Endometrial microvascular endothelial cells (primary cell): ENCODE measurements around the gene LEKR1. TPM values are rescaled to one million over a fixed set of nuclear protein-coding genes. Genes with fewer than 3 reads are reported as not detected.
"Not testable (repeated sequence)": the region's sequence is repeated elsewhere in the genome, so short reads cannot be mapped to it uniquely, and the experiment has no call there.

ENCODE experiments used
- in situ Hi-C: cut with HindIII; loops from 2 replicates; pipeline ENCODE4 v1.10.0; 2017; ENCODE audit warnings: low sequenced_read_pairs, low pct_unique_long_range_greater_than_20kb; ENCODE audit errors: inconsistent ontology term
- total RNA-seq: library from RNA; depleted of rRNA; stranded (reverse); fragments of >200 nt; gene quantifications from one replicate; pipeline ENCODE4 v1.2.3, GENCODE V29; 2015; ENCODE audit errors: inconsistent ontology term

LEKR1 gene
- total RNA-seq, 1 donor from 2014 or later: 0.09 TPM

- in situ Hi-C loops: no loop called here
Measured at GRCh38 chr3:156948402-156949210, 122.5 kb downstream of the LEKR1 start.

GRCh38 chr3:156952011-156952410, 125.9 kb downstream of the LEKR1 start:
- in situ Hi-C loops: no loop called here

- in situ Hi-C loops: no loop called here
Measured at GRCh38 chr3:156957715-156958114, 131.6 kb downstream of the LEKR1 start.

GRCh38 chr3:156963096-156963495, 136.9 kb downstream of the LEKR1 start:
- in situ Hi-C loops: no loop called here

GRCh38 chr3:156964577-156964976, 138.4 kb downstream of the LEKR1 start:
- in situ Hi-C loops: no loop called here

- in situ Hi-C loops: not testable (repeated sequence)
Measured at GRCh38 chr3:156966349-156966748, 140.2 kb downstream of the LEKR1 start.

- in situ Hi-C loops: no loop called here
Measured at GRCh38 chr3:156973954-156974353, 147.8 kb downstream of the LEKR1 start.

- in situ Hi-C loops: no loop called here
Measured at GRCh38 chr3:156974931-156975330, 148.8 kb downstream of the LEKR1 start.

- in situ Hi-C loops: no loop called here
Measured at GRCh38 chr3:156975721-156976120, 149.6 kb downstream of the LEKR1 start.

GRCh38 chr3:156976933-156977332, 150.8 kb downstream of the LEKR1 start:
- in situ Hi-C loops: no loop called here

GRCh38 chr3:156978481-156978961, 152.4 kb downstream of the LEKR1 start:
- in situ Hi-C loops: no loop called here

- in situ Hi-C loops: no loop called here
Measured at GRCh38 chr3:156981005-156981404, 154.9 kb downstream of the LEKR1 start.

GRCh38 chr3:156983559-156983958, 157.4 kb downstream of the LEKR1 start:
- in situ Hi-C loops: no loop called here

GRCh38 chr3:156985711-156986110, 159.6 kb downstream of the LEKR1 start:
- in situ Hi-C loops: no loop called here

- in situ Hi-C loops: no loop called here
Measured at GRCh38 chr3:156987946-156988345, 161.8 kb downstream of the LEKR1 start.

GRCh38 chr3:156997351-156997750, 171.2 kb downstream of the LEKR1 start:
- in situ Hi-C loops: no loop called here

GRCh38 chr3:157001221-157001957, 175.2 kb downstream of the LEKR1 start:
- in situ Hi-C loops: no loop called here

- in situ Hi-C loops: no loop called here
Measured at GRCh38 chr3:157021679-157022078, 195.5 kb downstream of the LEKR1 start.

GRCh38 chr3:157023226-157023625, 197.1 kb downstream of the LEKR1 start:
- in situ Hi-C loops: no loop called here

- in situ Hi-C loops: no loop called here
Measured at GRCh38 chr3:157026091-157026490, 199.9 kb downstream of the LEKR1 start.
